ENCODE measurements around the gene TSTD2.

GRCh38 chr9:97633859-97634490, 807 bp upstream of the TSTD2 start:
- TF ChIP-seq POLR2AphosphoS5 (IDR thresholded peaks at IDR 0.05; ENCODE audit: low read depth, low read length) (0 out of 2 replicates have a peak, but pooled peaks have one; percentile 84), POLR2A (IDR thresholded peaks at IDR 0.05; ENCODE audit: low read depth, low read length) (no peak)
